Ishikawa (cell line): ENCODE results near the gene RSF1.

Experiments
- CEBPB ChIP-seq: IDR thresholded peaks from 2 replicates; pipeline ENCODE4 v1.6.1; 2012
- CREB1 ChIP-seq: IDR thresholded peaks from 2 replicates; pipeline ENCODE4 v1.6.1; 2012; ENCODE audit warnings: low read depth
- EGR1 ChIP-seq: IDR thresholded peaks from 2 replicates; pipeline ENCODE4 v1.6.1; 2012
- EP300 ChIP-seq: IDR thresholded peaks from 2 replicates; pipeline ENCODE4 v1.6.1; 2012; ENCODE audit warnings: borderline replicate concordance
- FOXM1 ChIP-seq: IDR thresholded peaks from 2 replicates; pipeline ENCODE4 v1.6.1; 2012; ENCODE audit warnings: low read depth, borderline replicate concordance
- MAX ChIP-seq: IDR thresholded peaks from 2 replicates; pipeline ENCODE4 v1.6.1; 2012
- NFIC ChIP-seq: IDR thresholded peaks from 2 replicates; pipeline ENCODE4 v1.6.1; 2012
- RAD21 ChIP-seq: IDR thresholded peaks from 2 replicates; pipeline ENCODE4 v1.6.1; 2012; ENCODE audit warnings: low read depth
- REST ChIP-seq: IDR thresholded peaks from 2 replicates; pipeline ENCODE4 v1.6.1; 2012; ENCODE audit warnings: low read depth, mild to moderate bottlenecking
- TAF1 ChIP-seq: IDR thresholded peaks from 2 replicates; pipeline ENCODE4 v1.6.1; 2012; ENCODE audit warnings: low read depth, mild to moderate bottlenecking
- TCF12 ChIP-seq: IDR thresholded peaks from 2 replicates; pipeline ENCODE4 v1.6.1; 2012; ENCODE audit warnings: low read depth
- TEAD4 ChIP-seq: IDR thresholded peaks from 2 replicates; pipeline ENCODE4 v1.6.1; 2012
- YY1 ChIP-seq: IDR thresholded peaks from 2 replicates; pipeline ENCODE4 v1.6.1; 2012; ENCODE audit warnings: low read depth
- ZBTB7A ChIP-seq: IDR thresholded peaks from 2 replicates; pipeline ENCODE4 v1.6.1; 2012; ENCODE audit warnings: low read depth

DNA sequence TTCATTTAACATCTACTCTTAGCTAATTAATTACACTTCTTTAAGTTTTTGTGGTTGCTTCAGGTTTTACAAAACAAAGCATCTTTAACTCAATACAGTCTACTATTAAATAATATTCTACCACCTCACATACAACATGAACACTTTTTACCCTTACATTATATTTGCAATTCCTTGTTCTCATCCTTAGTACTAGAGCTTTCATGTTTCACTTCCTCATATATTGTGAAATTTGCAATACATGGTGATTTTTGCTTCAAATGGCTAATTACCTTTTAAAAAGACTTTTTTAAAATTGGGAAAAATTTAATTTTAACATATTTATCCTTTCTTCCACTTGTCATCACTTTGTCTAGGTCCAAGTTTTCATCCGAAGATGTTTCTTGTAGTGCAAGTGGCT, 37.5 kb downstream of the RSF1 start:
- no peak for TF ChIP-seq REST
- TF ChIP-seq TAF1: no peak
- no peak for TF ChIP-seq FOXM1
- TF ChIP-seq TCF12: no peak
- TF ChIP-seq MAX: no peak
- TF ChIP-seq EP300: no peak
- TF ChIP-seq EGR1: no peak
- no peak for TF ChIP-seq RAD21
- no peak for TF ChIP-seq NFIC
- no peak for TF ChIP-seq TEAD4
- no peak for TF ChIP-seq YY1
- TF ChIP-seq ZBTB7A: no peak
- TF ChIP-seq CREB1: no peak
- no peak for TF ChIP-seq CEBPB
